GM10266 (cell line): ENCODE measurements around the gene PLEKHM2.

ENCODE experiments used
- DNase-seq: peaks from one replicate; pipeline ENCODE4 v3.0.0; 2012; ENCODE audit errors: extremely low spot score
- TF ChIP-seq, protein P1 (sequence below): IDR thresholded peaks from 2 replicates; pipeline ENCODE4 v1.5.1; 2012; ENCODE audit warnings: mild to moderate bottlenecking, low read depth; ENCODE audit not compliant: control insufficient read depth, insufficient read depth; ENCODE audit errors: missing control alignments

The PLEKHM2 gene, protein sequence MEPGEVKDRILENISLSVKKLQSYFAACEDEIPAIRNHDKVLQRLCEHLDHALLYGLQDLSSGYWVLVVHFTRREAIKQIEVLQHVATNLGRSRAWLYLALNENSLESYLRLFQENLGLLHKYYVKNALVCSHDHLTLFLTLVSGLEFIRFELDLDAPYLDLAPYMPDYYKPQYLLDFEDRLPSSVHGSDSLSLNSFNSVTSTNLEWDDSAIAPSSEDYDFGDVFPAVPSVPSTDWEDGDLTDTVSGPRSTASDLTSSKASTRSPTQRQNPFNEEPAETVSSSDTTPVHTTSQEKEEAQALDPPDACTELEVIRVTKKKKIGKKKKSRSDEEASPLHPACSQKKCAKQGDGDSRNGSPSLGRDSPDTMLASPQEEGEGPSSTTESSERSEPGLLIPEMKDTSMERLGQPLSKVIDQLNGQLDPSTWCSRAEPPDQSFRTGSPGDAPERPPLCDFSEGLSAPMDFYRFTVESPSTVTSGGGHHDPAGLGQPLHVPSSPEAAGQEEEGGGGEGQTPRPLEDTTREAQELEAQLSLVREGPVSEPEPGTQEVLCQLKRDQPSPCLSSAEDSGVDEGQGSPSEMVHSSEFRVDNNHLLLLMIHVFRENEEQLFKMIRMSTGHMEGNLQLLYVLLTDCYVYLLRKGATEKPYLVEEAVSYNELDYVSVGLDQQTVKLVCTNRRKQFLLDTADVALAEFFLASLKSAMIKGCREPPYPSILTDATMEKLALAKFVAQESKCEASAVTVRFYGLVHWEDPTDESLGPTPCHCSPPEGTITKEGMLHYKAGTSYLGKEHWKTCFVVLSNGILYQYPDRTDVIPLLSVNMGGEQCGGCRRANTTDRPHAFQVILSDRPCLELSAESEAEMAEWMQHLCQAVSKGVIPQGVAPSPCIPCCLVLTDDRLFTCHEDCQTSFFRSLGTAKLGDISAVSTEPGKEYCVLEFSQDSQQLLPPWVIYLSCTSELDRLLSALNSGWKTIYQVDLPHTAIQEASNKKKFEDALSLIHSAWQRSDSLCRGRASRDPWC

DNA sequence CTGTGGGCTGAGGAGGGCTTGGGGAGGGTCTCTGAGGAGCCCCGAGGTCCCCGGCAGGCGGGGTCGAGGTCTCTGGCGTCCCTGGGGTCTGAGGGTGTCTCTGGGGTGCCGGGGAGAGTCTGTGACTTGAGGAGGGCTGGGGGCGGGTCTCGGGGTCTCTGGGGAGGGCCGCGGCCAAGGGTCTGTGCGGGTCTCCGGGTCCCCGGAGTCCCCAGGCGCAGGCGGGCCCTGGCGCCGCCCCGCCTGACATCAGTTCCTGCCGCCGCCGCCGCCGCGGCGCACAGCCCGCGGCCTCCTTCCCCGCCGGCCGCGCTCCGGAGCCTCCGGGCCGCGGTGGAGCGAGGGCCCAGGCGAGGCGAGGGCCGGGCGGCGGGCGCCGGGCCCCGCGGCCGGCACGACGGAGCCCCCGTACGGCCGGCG lies at the start of gene PLEKHM2:
Gene PLEKHM2, plus strand, starts transcription at position 279 of the 420 bp plus-strand sequence. CDS start 239 bp downstream, outside the sequence.
- TF ChIP-seq, protein P1, sequence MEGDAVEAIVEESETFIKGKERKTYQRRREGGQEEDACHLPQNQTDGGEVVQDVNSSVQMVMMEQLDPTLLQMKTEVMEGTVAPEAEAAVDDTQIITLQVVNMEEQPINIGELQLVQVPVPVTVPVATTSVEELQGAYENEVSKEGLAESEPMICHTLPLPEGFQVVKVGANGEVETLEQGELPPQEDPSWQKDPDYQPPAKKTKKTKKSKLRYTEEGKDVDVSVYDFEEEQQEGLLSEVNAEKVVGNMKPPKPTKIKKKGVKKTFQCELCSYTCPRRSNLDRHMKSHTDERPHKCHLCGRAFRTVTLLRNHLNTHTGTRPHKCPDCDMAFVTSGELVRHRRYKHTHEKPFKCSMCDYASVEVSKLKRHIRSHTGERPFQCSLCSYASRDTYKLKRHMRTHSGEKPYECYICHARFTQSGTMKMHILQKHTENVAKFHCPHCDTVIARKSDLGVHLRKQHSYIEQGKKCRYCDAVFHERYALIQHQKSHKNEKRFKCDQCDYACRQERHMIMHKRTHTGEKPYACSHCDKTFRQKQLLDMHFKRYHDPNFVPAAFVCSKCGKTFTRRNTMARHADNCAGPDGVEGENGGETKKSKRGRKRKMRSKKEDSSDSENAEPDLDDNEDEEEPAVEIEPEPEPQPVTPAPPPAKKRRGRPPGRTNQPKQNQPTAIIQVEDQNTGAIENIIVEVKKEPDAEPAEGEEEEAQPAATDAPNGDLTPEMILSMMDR, result no peak
- DNase-seq, result peak; percentile 88

DNA sequence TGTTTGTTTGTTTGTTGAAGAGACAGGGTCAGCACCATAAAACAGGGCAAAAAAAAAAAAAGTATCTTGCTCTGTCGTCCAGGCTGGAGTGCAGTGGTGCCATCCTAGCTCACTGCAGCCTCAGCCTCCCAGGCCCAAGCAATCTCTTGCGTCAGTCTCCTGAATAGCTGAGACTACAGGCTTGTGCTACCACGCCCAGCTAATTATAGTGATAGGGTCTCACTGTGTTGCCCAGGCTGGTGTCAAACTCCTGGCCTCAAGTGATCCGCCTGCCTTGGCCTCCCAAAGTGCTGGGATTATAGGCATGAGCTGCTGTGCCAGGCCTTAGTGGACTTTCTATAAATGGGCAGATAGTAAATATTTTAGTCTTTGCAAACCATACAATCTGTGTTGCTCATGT lies 47.7 kb upstream of the PLEKHM2 start:
- DNase-seq, result no peak
- TF ChIP-seq, protein P1, result no peak

DNA sequence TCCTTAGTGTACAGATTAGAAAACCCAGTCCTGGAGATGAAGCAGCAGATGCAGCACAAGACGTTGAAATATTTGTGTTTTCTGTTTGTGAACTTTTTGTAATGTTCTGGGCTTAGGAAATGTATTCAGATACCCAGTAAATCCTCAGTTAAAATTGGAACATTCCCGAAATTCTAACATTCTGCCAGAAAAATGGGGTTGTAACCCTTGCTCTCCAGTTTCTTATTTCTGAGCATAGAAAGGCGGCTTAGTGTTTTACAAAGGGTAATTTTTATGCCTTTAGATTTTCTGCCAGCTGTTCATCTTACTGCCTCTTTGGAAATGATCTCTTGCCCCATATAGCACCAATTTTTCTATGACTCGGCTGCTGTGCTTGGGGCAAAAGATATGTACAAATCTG lies 46.3 kb upstream of the PLEKHM2 start:
- no peak for DNase-seq
- TF ChIP-seq, protein P1, result no peak

DNA sequence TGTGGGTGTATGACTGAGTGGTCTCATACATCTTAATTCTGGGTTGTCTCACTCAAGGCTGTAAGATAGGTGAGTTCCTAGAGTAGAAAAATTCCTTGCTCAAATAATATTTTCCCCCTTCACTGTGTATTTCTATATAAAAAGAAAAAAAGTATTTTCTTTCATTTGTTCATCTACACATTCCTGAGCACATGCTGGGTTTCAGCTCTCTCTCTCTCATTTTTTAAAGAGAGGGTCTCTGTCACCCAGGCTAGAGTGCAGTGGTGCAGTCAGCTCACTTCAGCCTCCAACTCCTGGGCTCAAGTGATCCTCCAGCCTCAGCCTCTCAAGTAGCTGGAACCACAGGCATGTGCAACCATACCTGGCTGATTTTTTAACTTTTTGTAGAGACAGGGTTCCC lies 44.9 kb upstream of the PLEKHM2 start:
- TF ChIP-seq, protein P1, result no peak
- no peak for DNase-seq

DNA sequence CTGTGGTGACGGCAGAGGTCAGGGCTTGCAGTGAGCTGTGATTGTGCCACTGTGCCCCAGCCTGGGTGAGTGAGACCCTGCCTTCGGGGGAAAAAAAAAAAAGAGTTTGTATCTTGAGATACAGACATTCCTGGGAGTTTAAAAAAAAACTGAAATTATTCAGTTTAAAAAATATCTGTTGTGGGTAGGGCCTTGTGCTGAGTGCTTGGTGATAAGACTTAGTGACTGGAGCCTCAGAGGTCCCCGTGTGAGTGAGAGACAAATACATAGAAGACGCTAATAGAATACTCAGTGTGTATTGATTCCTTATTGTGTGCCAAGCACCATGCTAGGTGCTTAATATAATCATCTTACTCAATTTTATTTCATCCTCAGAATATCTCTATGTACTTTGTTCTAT lies 44.2 kb upstream of the PLEKHM2 start:
- TF ChIP-seq, protein P1, result no peak
- DNase-seq, result no peak

DNA sequence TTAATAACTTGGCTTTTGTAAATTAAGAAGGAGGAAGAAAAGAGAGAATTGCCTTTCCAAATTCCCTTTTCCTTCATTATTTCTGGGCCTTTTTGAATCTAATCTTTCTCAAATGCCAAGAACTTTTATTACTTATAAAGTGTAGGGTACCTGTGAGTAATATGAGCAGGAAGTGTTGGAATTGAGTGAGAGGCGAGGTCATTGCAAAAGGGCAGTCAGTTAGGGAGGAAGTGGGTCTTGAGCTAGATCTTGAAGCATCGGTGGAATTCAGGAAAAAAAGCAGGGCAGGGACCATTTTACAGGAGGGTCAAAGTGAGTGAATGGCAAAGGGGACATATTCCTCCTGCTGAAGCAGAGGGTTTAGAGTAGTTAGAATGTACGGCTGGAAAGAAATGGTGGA lies 43.5 kb upstream of the PLEKHM2 start:
- TF ChIP-seq, protein P1, result no peak
- DNase-seq, result no peak
